ENCODE measurements around the gene SLC12A2.

- TF ChIP-seq CTCF (IDR thresholded peaks at IDR 0.05): no peak
- no peak for TF ChIP-seq POLR2AphosphoS5 (IDR thresholded peaks at IDR 0.05)
- no peak for TF ChIP-seq POLR2A (IDR thresholded peaks at IDR 0.05)
These were observed 63.1 kb downstream of the SLC12A2 start for GRCh38 chr5:128146671-128147070.

Measured in prostate gland (tissue), 2 donors.